H9 (cell line): ENCODE measurements around the gene MICU1. TPM values are rescaled to one million over a fixed set of nuclear protein-coding genes. Genes with fewer than 3 reads are reported as not detected.

Experiments
- DNase-seq: peaks from one replicate; pipeline ENCODE4 v3.0.0-alpha.2; 2017
- H2AFZ ChIP-seq: one replicate; pipeline ENCODE4 v1.6.1; 2013; ENCODE audit warnings: mild to moderate bottlenecking, low read length, control low read depth, moderate library complexity
- H2AK5ac ChIP-seq: 2 replicates; pipeline ENCODE4 v1.6.1; 2013; ENCODE audit warnings: low read length, control low read depth, mixed read lengths; ENCODE audit not compliant: insufficient read length
- H2BK120ac ChIP-seq: one replicate; pipeline ENCODE4 v1.6.1; 2013; ENCODE audit warnings: low read depth, mild to moderate bottlenecking, low read length, control low read depth, inconsistent platforms; ENCODE audit not compliant: poor library complexity, severe bottlenecking
- H2BK12ac ChIP-seq: 2 replicates; pipeline ENCODE4 v1.6.1; 2013; ENCODE audit warnings: low read length, control low read depth, mixed read lengths, low read depth; ENCODE audit not compliant: insufficient read length
- H2BK15ac ChIP-seq: 2 replicates; pipeline ENCODE4 v1.6.1; 2013; ENCODE audit warnings: low read depth, low read length, control low read depth
- H2BK20ac ChIP-seq: one replicate; pipeline ENCODE4 v1.6.1; 2013; ENCODE audit warnings: low read depth, mild to moderate bottlenecking, low read length, control low read depth, inconsistent platforms; ENCODE audit not compliant: poor library complexity, severe bottlenecking
- H2BK5ac ChIP-seq: 2 replicates; pipeline ENCODE4 v1.6.1; 2013; ENCODE audit warnings: low read length, control low read depth, mixed read lengths; ENCODE audit not compliant: insufficient read length
- H3K14ac ChIP-seq: 2 replicates; pipeline ENCODE4 v1.6.1; 2013; ENCODE audit warnings: low read length, control low read depth; ENCODE audit not compliant: insufficient read depth
- H3K18ac ChIP-seq: 2 replicates; pipeline ENCODE4 v1.6.1; 2013; ENCODE audit warnings: low read depth, mild to moderate bottlenecking, mixed read lengths, low read length, control low read depth; ENCODE audit not compliant: insufficient read length
- H3K23ac ChIP-seq: 2 replicates; pipeline ENCODE4 v1.6.1; 2013; ENCODE audit warnings: low read length, control low read depth, mixed read lengths, low read depth; ENCODE audit not compliant: insufficient read length
- H3K23me2 ChIP-seq: 2 replicates; pipeline ENCODE4 v1.6.1; 2013; ENCODE audit warnings: low read depth, mild to moderate bottlenecking, mixed read lengths, low read length, control low read depth; ENCODE audit not compliant: insufficient read length, poor library complexity, severe bottlenecking
- H3K27ac ChIP-seq: 2 replicates; pipeline ENCODE4 v1.5.1; 2013; ENCODE audit warnings: low read length, control low read depth, mixed read lengths, low read depth; ENCODE audit not compliant: insufficient read length
- H3K27me3 ChIP-seq: 2 replicates; pipeline ENCODE4 v1.6.1; 2013; ENCODE audit warnings: low read length, control low read depth, inconsistent platforms; ENCODE audit not compliant: insufficient read depth
- H3K4ac ChIP-seq: 2 replicates; pipeline ENCODE4 v1.6.1; 2013; ENCODE audit warnings: low read depth, mild to moderate bottlenecking, control low read depth, inconsistent platforms, low read length, moderate library complexity
- H3K4me1 ChIP-seq: 2 replicates; pipeline ENCODE4 v1.6.1; 2013; ENCODE audit warnings: low read length, control low read depth, inconsistent platforms; ENCODE audit not compliant: insufficient read depth
- H3K4me2 ChIP-seq: 2 replicates; pipeline ENCODE4 v1.6.1; 2013; ENCODE audit warnings: low read length, control low read depth, mixed read lengths; ENCODE audit not compliant: insufficient read length, insufficient read depth
- H3K56ac ChIP-seq: 2 replicates; pipeline ENCODE4 v1.6.1; 2013; ENCODE audit warnings: low read depth, mild to moderate bottlenecking, mixed read lengths, low read length, control low read depth; ENCODE audit not compliant: insufficient read length
- H3K79me1 ChIP-seq: 2 replicates; pipeline ENCODE4 v1.6.1; 2013; ENCODE audit warnings: low read depth, mild to moderate bottlenecking, moderate library complexity, low read length, control low read depth, inconsistent platforms; ENCODE audit not compliant: insufficient read depth, poor library complexity, severe bottlenecking
- H3K79me2 ChIP-seq: 2 replicates; pipeline ENCODE4 v1.6.1; 2013; ENCODE audit warnings: low read length, control low read depth, inconsistent platforms; ENCODE audit not compliant: insufficient read depth
- H3K9ac ChIP-seq: 2 replicates; pipeline ENCODE4 v1.6.1; 2013; ENCODE audit warnings: low read length, control low read depth, mixed read lengths; ENCODE audit not compliant: insufficient read length; ENCODE audit errors: extremely low read depth
- H3K9me3 ChIP-seq: one replicate; pipeline ENCODE4 v1.6.1; 2013; ENCODE audit warnings: low read depth, low read length, inconsistent platforms; ENCODE audit not compliant: control insufficient read depth
- H3T11ph ChIP-seq: one replicate; pipeline ENCODE4 v1.6.1; 2013; ENCODE audit warnings: mild to moderate bottlenecking, low read length, control low read depth, inconsistent platforms
- H4K20me1 ChIP-seq: one replicate; pipeline ENCODE4 v1.6.1; 2013; ENCODE audit not compliant: control insufficient read depth, insufficient read length, insufficient read depth
- H4K5ac ChIP-seq: 2 replicates; pipeline ENCODE4 v1.6.1; 2013; ENCODE audit warnings: low read depth, mild to moderate bottlenecking, mixed read lengths, low read length, control low read depth; ENCODE audit not compliant: insufficient read length
- H4K8ac ChIP-seq: replicated peaks from 2 replicates; pipeline ENCODE4 v1.6.1; 2013; ENCODE audit warnings: low read length, control low read depth, mixed read lengths, low read depth; ENCODE audit not compliant: insufficient read length
- H4K91ac ChIP-seq: 2 replicates; pipeline ENCODE4 v1.6.1; 2013; ENCODE audit warnings: low read depth, mild to moderate bottlenecking, moderate library complexity, mixed read lengths, low read length, control low read depth; ENCODE audit not compliant: insufficient read length
- H3K27ac Mint-ChIP-seq, 3 experiments: 2 replicates in 2 of 3; 3 replicates in 1 of 3; pipeline ENCODE4 v1.8.0; 2020 to 2021; ENCODE audit warnings: mixed read lengths in 3 of 3, mild to moderate bottlenecking in 1 of 3, moderate library complexity in 1 of 3
- H3K27me3 Mint-ChIP-seq: 2 replicates; pipeline ENCODE4 v1.8.0; 2021; ENCODE audit warnings: low read depth, mild to moderate bottlenecking, moderate library complexity, mixed read lengths
- H3K36me3 Mint-ChIP-seq, 3 experiments: 2 replicates in 2 of 3; 3 replicates in 1 of 3; pipeline ENCODE4 v1.8.0; 2020 to 2021; ENCODE audit warnings: low read depth in 3 of 3, mixed read lengths in 3 of 3; ENCODE audit not compliant: insufficient read depth in 1 of 3
- H3K4me1 Mint-ChIP-seq, 2 experiments: 2 replicates each; pipeline ENCODE4 v1.8.0; 2020; ENCODE audit warnings: mixed read lengths in 2 of 2
- H3K4me3 Mint-ChIP-seq, 2 experiments: 2 replicates in 1 of 2; 3 replicates in 1 of 2; pipeline ENCODE4 v1.8.0; 2020 to 2021; ENCODE audit warnings: mild to moderate bottlenecking in 2 of 2, mixed read lengths in 2 of 2, moderate library complexity in 1 of 2
- H3K9me3 Mint-ChIP-seq, 2 experiments: 2 replicates in 1 of 2; 3 replicates in 1 of 2; pipeline ENCODE4 v1.8.0; 2020; ENCODE audit warnings: mild to moderate bottlenecking in 2 of 2, mixed read lengths in 2 of 2, moderate library complexity in 1 of 2
- CTCF ChIP-seq: fragments of 200-600 bp; sonication (generic); conservative IDR thresholded peaks from 3 replicates; pipeline ENCODE4 v1.8.0; 2021; ENCODE audit warnings: antibody characterized with exemption, mild to moderate bottlenecking
- WGBS: extraction: QIAGEN DNeasy Blood & Tissue Kit; methylation state at CpG from one replicate; pipeline ENCODE4 v1.1.7; 2013; ENCODE audit warnings: missing lambda C conversion rate, low lambda C conversion rate, mixed read lengths; ENCODE audit not compliant: insufficient read length; ENCODE audit errors: extremely low coverage; 5-methylcytosine and 5-hydroxymethylcytosine counted together
- total RNA-seq: library from RNA; stranded (reverse); gene quantifications from 2 replicates; pipeline ENCODE4 v1.2.1, GENCODE V29; 2021

MICU1 gene
- total RNA-seq, 1 experiment from 2014 or later: 33.2 TPM

GRCh38 chr10:72390764-72391163, 235.1 kb downstream of the MICU1 start:
- no peak overlapping the region for H3K4me3 Mint-ChIP-seq
- Histone ChIP-seq H3K4me1 (0 out of 2 replicates have a peak, but pooled peaks cover under 1% of the 10 kb centered on the region), H3K27ac (no peak overlapping the region), H2BK5ac (no peak overlapping the region), H3K27me3 (no peaks in the 10 kb centered on the region), H3K4me2 (no peak overlapping the region), H3K23me2 (no peaks in the 10 kb centered on the region), H2BK15ac (no peak overlapping the region), H4K5ac (no peak overlapping the region), H3K23ac (no peak overlapping the region), H2AFZ (no peak overlapping the region), H4K91ac (no peak overlapping the region), H3K18ac (no peak overlapping the region), H3K79me1 (no peaks in the 10 kb centered on the region), H2BK120ac (no peak overlapping the region), H4K20me1 (no peaks in the 10 kb centered on the region), H3K9me3 (no peaks in the 10 kb centered on the region), H2BK20ac (no peak overlapping the region), H2AK5ac (no peak overlapping the region), H3K79me2 (no peaks in the 10 kb centered on the region), H3K4ac (no peak overlapping the region), H2BK12ac (no peak overlapping the region), H3K56ac (no peak overlapping the region), H3K9ac (no peak overlapping the region), H3K14ac (no peak overlapping the region), H3T11ph (no peak overlapping the region), H4K8ac (no peak overlapping the region)
- H3K9me3 Mint-ChIP-seq: peaks cover 3% of the 10 kb centered on the region in 2 experiments; a peak in 4 of 5 replicates
- DNase-seq: no peak
- no CpG with 5 or more reads among the region's 2 CpGs for WGBS
- TF ChIP-seq CTCF: no peak
- H3K27me3 Mint-ChIP-seq: no peaks in the 10 kb centered on the region
- H3K27ac Mint-ChIP-seq: no peak overlapping the region
- peaks cover 10 to 11% of the 10 kb centered on the region in 2 experiments for H3K4me1 Mint-ChIP-seq
- H3K36me3 Mint-ChIP-seq: peaks cover 3 to 5% (median 4%) of the 10 kb centered on the region in 3 experiments; a peak in 5 of 7 replicates
